COLO668 (cell line): ENCODE data around the gene CASKIN1.
A peak's percentile ranks its signal among the peaks of the same experiment; 100 is the strongest.

ENCODE experiments used
- DNase-seq: peaks from one replicate; lab custom pipeline; 2025; ENCODE audit not compliant: unreplicated experiment; lab: John Stamatoyannopoulos, UW

CASKIN1 gene

DNA sequence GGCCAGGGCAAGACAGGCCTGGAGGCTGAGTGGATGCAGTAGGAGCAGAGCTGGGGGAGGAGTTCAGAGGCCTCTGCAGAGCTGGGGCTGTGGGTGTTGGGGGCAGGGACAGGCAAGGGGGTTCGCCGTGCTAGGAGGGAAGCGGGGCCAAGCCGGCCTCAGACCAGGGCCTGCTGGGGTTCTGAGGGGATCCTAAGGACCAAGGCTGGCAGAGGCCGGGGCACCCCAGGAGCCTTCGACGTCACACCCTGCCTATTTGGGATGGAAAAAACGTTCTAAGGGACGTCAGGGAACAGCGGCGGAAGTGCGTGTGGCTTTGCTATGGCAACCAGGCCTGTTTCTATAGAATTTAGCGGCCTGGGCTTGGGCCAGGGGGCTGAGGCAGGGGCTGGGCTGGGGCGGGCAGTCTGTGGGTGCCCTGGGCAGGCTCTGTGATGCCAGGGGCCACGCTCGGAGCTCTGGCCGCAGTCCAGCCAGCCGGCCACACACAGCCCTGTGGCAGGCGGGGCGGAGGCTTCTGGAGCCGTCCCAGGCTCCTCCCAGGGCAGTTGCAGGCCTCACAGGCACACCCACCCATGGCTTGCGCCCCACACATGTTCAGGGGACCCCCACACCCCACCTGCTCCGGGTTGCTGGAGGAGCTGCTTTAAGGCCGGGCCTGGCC lies 37.1 kb downstream of the CASKIN1 start:
- no peak for DNase-seq

DNA sequence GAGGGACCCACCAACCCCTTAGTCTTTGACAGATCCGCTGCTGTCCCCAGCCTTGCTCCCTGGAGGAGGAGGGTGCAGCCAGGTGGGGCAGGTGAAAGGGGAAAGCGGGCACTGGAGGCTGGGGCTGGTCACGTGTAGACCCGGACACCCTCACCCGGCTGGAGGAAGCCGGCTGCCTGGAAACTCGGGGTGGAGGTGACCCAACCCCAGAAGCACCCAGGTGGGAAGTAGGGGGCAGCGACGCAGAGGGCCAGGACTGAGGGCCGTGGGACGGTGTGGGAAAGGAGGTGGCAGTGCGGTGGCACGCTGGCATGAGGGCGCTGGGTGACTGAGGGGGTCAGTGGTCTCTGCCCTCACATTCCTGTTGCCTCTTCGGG lies 38.2 kb downstream of the CASKIN1 start:
- DNase-seq: no peak

DNA sequence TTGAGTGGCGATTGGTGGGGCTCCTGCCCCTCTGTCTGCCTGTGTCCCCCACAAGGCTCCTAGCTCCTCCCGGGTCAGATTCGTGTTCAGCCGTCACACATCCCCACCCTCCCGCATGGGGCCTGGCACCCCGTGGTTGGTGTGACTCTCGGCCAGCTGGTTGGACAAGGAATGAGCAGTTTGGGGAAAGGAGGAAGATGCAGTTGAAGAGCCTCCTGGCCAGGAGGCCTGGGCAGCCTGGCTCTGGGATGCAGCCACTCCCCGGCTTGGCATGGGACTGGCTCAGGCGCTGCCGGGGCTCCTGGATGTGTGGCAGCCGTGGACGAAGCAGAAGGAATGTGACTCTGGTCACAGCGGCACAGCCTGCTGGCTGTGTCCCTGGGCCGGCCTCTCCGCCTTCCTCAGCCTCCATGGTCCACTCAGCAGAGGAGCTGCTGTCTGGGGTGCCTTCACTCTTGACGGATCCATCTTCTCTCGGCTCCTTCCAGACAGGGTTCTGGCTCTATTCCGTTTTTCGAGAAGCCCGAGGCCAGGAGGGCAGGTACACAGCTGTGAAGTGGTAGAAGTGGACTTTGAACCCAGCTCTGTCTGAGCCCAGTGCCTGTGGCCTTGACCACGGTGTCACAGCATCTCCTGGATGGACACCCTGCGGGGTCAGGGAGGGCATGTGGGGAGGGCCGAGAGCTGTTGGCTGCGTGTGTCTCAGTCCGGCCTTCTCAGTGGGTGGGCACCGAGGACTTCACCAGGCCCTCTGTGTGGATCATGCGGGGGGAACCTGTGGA lies 38.7 kb downstream of the CASKIN1 start:
- peak; percentile 44 for DNase-seq

DNA sequence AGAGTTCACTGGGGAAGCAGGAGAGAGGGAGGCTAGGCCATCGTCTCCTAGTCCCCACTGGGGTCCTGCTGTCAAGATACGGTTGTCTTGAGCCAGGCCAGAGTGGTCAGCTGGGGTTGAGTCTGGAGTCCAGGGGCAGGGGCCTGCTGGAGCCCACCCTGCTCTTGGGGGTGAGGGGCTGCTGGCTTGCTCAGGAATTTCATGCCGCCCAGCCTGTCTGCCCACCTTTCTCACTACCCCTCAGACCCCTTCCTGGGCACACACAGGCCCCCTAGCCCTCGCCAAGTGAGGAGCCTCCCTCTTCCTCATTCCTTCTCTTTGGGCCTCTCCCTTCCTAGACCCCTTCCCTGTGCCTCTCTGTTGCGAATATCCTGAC lies 39.6 kb downstream of the CASKIN1 start:
- DNase-seq: no peak

DNA sequence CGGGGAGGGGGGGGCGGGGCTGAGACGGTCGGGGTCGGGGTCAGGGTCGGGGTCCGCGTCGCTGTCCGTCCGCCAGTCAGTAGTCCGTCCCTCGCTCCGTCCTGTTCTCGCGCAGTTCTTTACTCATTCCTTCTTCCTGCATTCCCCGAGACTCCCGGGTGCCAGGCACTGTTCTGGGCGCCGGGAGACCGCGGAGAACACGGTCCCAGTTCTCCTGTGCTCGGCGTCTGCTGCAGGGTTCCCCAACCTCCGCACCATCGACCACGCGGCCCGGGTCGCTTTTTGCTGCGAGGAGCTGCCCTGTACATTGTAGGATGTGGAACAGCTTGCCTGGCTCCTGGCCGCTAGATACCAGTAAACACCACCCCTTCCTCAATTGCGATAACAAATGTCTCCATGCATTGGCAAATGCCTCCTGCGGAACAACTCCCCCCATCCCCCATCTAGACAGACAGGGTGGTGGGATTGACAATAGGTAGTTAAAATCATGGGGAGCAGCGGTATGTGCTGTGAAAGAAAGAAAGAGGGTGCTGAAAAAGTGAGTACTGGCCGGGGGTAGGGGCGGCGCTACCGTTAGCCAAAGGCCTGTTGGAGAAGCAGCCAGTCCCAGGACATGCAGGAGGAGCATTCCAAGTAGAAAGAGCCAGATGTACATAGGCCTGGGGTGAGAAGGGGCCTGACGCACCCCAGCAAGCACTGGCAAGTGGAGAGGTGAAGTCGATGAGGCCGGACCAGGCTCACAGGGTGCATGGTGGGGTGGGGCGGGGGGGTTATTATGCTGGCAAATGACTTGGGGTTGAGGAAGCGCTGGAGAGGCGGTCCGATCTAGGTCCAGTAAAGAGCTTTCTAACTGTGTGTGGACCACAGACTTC lies 40.2 kb downstream of the CASKIN1 start:
- DNase-seq: peak; percentile 28

DNA sequence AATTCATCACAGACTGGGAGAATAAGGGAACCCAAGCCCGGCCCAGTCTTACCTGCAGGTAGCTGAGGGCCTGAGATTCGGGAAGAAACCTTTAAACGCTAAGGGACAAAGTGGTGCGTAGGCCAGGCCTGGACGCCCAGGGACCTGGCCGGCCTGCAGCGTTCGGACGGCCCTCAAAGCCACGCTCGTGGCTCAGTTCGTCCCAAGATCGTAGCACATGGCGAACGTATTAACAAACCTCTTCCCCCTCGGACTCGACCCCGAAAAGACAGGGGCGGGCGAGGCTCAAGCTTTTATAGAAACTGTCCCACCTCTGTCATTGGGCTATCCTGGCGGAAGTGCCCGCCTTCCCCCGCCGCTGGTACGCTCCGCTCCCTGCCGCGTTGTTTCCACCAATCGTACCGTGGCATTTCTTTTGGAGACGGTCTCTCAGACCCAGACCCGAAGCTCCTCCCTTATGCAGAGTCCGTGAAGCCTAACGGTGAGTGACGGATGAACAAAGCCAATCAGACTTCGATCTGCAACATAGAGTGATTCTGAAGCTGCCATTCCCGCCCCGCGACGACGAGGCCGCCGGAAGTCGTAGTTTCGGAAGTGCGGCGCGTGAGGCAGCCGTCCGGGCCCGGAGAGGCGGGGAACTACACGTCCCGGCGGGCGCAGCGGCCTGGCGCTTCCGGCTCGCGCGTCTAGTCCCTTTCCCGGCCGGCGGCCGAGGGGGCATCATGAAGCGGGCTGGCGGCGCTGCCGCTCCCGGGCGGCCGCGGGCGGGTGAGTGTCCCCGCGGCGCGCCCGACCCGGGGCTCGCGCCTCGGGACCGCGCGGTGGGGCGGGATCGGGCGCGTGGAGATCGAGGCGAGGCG lies 41.1 kb downstream of the CASKIN1 start, which contains the start of gene TRAF7:
TRAF7 (plus strand) TSS at position 692 of the 860 bp plus-strand sequence. CDS start 8,139 bp downstream, outside the sequence.
- DNase-seq: peak; percentile 100

DNA sequence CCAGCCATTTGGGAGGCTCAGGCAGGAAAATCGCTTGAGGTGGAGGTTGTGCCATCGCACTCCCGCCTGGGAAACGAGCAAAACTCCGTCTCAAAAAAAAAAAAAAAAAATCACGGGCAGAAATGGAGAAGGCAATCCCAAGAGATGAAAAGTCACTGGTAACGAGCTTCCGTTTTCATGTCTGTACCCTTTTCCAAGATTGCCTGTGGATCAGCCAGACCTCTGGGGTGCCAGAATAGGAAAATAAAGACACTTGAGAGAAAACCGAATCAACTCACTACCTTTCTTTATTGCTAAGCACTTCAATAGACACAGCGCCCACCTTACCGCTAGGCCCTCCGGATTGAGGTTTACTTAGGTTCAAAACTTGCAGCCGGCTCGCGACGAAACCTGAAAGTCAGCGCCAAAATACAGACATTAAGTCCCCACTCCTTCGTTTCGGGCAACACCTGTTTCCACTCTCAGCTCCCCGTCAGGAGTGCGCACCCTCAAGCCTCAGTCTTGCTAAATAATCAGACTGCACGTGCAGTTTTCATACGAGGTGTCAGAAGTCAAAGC lies 41.8 kb downstream of the CASKIN1 start:
- no peak for DNase-seq

DNA sequence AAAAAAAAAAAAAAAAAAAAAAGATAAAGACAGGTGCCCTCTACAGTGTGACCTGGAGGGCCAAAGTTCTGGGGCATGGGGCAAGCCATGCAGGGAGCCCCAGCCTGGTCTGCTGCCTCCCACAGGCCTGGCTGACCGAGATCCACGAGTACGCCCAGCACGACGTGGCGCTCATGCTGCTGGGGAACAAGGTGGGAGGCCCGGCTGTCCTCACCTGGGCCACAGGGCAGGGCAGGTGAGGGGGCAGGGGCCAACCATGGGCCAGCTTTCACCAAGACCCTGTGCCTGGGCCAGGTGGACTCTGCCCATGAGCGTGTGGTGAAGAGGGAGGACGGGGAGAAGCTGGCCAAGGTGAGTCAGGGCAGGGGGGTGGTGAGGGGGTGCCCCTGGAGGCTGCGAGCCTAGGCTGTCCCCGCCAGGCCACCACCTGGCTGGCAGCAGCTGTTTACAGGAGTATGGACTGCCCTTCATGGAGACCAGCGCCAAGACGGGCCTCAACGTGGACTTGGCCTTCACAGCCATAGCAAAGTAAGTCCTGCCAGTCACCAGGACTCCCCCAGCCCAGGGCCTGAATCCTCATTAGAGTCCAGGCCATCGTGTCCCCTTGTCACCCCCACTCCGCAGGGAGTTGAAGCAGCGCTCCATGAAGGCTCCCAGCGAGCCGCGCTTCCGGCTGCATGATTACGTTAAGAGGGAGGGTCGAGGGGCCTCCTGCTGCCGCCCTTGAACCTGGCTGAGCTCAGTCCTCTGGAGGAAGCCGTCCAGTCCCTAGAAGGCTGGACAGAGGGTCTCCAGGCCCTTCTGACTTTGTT lies 43.5 kb downstream of the CASKIN1 start:
- DNase-seq: peak; percentile 59

DNA sequence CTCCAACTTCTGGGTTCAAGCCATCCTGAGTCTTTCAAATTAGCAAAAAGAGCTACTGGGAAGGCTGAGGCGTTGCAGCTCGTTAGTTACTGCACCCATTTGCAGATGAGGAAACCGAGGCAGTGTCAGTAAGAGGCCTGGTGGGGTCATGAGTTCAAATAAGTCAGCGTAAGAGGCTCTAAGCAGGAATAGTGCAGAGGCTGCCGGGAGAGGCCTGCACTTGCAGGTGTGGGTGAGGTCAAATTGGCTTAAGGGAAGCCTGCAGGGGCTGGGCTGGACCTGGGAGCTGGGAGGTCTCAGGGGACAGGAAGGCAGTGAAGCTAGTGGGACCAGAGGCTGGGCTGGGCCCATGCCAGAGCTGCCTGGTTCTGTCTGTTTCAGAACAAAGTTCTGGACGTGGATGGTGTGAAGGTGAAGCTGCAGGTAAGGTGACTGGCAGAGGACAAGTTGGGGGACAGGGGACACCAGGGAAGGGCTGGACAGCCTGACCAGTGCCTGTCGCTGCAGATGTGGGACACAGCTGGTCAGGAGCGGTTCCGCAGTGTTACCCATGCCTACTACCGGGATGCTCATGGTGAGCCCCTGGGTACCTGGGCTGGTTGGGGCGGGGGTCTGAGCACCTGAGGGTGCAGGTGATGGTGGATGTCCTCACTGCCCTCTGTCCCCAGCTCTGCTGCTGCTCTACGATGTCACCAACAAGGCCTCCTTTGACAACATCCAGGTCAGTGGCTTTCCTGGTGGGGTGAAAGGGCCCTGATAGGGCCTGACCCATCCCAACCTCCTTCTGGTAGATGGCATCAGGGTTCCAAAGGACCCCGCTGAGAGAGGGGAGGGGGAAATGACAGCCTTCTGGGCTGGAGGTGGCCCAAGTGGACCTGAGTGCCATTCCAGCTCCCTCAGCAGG lies 45.0 kb downstream of the CASKIN1 start:
- no peak for DNase-seq

DNA sequence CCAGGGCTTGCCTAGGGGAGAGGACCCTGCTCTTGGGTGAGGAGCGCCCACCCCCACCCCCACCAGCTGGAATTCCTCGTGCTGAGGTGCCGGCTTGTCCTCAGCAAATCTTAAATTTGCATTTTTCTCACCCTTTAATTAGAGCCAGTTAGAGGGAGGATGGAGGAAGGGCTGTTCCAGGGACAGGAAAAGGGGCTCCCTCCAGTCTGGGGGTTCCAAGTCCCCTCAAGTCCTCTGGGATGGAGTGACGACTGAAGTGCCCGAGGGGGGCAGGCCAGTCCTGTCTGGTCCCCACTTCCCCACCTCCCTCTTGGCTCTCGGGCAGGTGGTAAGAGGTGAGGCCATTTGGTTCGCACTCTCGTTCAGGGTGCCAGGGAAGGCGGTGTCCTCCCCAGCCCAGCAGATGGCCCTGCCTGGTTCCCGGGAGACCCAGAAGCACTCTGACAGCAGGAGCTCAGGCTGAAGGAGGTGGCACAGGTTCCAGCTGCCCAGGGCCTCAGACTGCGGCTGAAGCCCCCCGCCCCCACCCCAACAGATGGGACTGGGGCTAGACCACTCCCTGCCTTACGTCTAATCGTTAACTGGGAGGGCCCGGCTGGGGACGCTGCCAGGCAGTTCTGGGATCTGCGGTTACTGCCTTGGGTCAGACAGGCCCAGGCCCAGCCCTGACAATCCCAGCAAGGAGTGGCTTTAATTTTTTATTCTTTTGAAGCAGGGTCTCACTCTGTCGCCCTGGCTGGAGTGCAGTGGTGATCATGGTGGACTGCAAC lies 45.8 kb downstream of the CASKIN1 start:
- DNase-seq: peak; percentile 81

DNA sequence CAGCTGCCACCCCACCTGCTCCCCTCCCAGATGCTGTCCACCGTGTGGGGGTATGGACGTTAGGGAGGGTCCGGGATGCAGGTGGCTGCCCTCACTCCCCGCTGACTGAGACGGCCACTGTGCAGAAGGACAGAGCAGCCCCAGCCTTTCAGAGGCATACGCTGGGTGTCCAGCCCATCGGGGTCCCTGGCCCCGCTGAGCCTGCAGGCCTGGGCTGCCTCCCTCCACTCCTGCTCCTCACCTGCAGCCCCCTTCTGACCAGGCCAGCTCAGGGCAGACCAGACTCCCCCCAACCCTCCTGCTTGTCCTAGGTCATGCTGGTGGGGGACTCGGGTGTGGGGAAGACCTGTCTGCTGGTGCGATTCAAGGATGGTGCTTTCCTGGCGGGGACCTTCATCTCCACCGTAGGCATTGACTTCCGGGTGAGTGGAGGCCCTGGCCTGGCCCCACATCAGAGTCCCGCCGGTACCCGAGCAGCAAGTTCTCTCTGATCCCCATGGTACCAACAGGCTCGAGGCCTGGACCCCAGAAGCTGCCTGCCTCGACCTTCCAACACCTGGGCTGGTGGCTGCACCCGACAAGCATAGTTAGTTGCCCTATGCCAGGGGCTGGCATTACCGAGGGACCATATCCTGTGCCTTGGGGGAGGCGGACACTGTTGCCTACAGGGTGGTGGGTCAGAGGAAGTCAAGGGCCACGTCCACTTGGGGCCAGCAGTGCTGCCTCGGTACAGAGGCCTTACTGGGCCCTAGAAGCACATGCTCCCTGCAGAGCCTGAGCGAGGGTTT lies 46.6 kb downstream of the CASKIN1 start:
- DNase-seq: peak; percentile 37

DNA sequence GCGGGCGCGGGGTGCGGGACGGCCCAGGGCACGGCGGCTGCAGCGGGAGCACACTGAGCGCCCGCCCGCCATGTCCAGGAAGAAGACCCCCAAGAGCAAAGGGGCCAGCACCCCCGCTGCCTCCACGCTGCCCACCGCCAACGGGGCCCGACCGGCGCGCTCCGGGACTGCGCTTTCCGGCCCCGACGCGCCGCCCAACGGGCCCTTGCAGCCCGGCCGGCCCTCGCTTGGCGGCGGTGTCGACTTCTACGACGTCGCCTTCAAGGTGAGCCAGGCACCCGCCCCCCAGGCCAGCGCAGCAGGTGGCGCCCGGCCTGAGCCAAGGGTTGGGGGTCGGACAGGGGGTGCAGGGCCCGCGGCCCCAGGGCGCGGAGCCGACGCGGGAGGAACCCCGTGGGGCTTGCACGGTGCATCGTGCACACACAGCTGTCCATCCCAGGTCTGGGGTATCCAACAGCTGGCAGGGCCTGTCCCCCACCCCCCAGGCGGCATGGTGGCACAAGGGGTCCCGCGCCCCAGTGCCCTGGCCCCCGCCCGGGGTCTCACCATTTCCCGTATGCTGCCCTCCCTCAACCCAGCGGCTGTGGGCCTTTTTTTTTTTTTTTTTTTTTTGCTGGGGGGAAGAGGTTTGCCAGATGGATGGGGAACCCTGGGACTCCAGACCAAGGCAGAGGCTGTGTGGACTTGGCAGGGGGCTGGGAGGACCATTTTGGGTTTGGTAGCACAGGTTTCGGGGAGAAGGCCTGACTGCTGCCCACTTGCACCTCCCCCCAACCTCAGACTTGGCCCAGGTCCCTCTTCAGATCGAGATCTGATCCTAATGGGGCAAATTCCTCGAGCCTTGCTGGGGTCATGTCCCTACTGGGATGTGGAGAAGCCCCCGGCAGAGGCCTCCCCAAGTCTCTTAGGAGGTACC lies 47.4 kb downstream of the CASKIN1 start:
- peak; percentile 69 for DNase-seq

DNA sequence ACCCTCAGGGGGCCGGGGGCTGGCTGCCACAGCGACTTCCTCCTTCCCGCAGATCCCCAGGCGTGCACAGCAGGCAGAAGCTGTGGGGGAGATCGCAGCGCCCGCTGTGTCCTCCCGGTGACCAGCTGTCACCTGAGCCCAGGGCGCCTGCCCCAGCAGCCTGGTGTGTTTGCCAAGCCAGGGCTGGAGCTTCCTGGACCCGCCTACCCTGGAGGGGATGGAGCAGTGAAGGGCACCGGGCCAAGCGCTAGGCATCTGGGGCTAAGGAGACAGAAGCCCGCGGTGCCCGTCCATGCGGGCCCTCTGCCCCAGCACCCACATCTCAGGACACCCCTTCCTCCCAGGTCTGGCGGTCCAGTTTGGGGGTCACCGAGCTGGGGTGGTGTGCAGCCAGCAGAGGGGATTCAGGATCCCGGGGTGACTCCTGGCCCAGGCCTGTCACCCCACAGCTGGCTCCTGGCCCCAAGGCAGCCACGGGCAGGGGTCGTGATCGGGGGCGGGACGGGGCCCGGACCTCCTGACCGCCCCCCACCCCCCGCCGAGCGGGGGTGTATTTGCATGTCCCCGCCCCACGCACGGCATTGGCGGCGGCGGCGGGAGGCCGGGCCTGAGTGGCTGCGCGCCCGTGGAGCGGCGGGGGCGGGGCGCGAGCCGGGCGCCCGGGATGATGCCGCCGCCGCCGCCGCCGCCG lies 48.3 kb downstream of the CASKIN1 start, which contains the start of gene RAB26:
RAB26 (plus strand) TSS at position 645 of the 691 bp plus-strand sequence. CDS start 159 bp downstream, outside the sequence.
- DNase-seq: peak; percentile 96

DNA sequence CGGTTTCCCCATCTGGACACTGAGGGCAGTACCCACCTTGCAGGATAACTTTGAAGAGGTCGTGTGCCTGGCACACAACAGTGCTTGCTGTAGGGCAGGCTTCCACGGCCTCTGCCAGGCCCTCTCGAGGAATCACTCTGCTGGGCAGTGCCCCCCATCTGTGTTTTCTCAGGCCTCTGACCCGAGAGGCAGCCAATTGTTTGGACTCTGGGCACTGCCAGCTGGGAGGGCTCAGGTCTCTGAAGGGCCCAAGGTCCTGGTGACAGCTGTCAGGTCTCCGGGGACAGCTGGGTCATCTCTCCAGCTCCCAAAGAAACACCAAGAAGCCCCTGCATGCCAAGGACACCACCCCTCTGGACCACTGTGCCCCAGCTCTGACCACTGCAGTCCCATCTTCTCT lies 49.0 kb downstream of the CASKIN1 start:
- no peak for DNase-seq

DNA sequence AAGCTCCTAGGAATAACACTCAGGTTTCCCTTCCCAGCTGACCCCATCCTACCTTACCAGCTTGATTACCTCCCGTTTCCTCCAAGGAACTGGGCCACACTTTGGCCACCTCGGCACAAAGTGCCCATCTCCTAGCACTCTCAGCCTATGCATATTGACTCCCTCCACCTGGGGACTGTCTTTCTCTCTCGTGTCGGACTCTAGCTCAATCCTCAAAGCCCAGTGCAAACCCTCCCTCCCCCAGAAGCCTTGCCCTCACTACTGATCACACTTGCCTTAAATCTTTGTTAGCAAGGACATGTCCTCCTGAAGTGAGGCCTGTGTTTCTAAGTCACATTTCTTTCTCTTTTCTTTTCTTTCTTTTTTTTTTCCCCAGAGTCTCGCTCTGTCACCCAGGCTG lies 50.6 kb downstream of the CASKIN1 start:
- DNase-seq: no peak
